HG03432 (cell line): ENCODE measurements around the gene SMIM22.

Experiments
- ATAC-seq: cut with Tn5 transposase; IDR thresholded peaks from one replicate; pipeline ENCODE4 v1.9.1; 2021; ENCODE audit warnings: mild to moderate bottlenecking, moderate library complexity; ENCODE audit not compliant: unreplicated experiment

SMIM22 gene

DNA sequence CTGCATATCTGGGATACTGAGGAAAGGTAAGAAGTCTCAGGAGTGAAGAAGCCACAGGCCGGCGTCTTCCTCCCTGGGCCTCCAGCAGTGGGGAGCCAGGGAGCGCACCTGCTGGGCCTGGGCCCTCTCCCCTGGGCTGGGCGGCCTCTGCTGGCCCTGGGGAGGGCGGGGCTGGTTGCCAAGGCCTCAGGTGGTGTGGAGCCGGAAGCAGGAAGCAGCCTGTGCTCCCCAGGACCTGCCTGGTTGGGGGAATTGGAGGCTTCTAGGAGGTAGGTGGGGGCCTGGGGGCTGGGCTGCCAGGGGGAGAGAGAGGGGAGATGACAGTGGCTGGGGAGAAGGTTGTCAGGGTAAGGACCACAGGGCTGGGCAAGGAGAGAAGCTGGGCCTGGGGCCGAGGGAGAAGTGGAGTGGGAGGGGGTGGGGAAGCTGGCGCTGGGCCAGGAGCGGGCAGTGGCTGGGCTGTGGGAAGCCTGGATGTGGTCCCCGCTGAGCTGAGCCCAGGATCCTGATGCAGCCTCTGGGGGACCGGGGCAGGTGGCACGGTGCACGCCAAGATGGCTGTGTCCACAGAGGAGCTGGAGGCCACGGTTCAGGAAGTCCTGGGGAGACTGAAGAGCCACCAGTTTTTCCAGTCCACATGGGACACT, at the start of gene SMIM22:
Gene SMIM22 (plus strand): TSS at position 189 of the 647 bp plus-strand sequence. CDS start 366 bp downstream, at position 555.
- no peak for ATAC-seq

DNA sequence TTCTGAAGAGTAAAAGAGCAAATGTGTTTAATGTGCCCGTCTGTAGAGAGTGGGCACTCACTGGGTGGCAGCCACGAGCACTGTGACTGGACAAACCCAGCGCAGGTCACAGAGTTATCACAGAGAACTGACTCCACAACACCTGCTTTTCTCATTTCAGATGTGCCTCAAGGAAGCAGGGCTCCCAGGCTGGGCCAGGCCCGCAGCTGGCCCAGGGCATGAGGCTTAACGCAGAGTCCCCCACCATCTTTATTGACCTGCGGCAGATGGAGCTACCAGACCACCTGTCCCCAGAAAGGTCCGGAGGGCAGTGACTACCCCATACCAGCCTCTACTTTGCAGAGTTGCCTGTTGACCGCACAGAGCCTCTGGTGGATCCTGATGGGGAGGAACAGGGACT, 49.0 kb upstream of the SMIM22 start:
- ATAC-seq, result no peak

GRCh38 chr16:4746991-4747574, 48.1 kb upstream of the SMIM22 start:
- ATAC-seq, result no peak

DNA sequence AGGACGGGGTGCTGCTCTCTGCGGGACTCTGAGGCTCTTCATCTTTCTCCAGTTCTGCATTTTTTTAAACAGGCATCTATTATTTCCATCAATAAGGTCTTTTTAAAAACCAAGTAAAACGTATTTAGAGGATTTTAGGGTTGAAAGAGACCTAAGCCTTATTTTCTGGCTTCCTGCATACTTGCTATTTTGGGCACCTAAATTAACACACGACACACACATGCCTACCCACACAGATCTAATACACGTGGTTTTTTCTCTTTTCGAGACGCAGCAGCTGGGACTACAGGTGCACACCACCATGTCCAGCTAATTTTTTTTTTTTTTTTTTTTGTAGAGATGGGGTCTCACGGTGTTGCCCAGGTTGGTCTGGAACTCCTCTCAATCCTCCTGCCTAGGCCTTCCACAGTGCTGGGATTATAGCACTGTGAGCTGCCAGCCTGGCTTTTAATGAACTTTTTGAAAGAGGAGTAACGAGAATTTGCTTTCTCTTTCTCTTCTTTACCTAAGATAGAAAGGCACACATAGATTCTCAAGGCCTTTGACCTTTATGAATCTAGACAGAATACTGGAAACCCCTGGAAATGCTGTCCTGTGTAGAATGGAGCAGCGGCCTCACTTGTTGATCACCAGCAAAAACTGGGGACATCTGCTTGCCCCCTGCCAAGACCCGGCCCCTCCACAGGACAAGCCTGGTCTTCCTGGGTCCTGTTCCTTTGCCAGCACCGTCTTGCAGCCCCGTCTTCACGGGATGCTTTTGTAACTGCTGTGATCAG, 47.1 kb upstream of the SMIM22 start:
- ATAC-seq, result no peak

DNA sequence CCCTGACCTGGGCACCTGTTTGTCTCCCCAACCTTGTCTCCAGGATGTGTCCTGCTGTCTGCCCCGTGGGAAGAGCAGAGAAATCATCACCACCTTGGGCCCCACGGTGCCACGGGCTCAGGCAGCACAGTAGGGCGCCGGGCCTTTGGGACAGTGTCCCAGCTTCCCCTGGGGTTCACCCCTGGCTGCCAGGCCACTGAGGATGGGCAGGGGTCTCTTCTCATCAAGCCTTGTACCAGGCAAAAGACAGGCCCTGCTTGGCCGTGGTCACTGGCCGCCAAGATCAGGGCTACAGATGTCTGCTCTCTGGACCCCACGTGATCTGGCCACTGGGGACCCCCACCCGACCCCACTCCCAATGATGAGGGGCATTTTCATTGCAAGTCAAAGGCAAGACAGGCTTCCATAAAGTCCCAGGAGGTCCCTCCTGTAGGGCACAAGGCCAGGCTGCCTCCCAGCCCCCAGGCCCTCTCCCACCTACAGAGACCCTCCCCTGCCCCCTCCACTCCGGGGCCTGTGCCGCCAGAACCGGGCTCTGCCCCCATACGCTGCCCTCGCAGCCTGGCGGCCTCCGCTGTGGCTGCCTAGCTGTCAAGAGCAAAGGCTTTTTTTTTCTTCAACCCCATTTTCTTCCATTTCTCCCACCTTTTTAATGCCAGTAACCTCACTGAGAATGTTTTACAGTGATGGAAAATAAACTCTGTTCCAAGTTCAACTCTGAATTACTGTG, 46.3 kb upstream of the SMIM22 start:
- no peak for ATAC-seq

DNA sequence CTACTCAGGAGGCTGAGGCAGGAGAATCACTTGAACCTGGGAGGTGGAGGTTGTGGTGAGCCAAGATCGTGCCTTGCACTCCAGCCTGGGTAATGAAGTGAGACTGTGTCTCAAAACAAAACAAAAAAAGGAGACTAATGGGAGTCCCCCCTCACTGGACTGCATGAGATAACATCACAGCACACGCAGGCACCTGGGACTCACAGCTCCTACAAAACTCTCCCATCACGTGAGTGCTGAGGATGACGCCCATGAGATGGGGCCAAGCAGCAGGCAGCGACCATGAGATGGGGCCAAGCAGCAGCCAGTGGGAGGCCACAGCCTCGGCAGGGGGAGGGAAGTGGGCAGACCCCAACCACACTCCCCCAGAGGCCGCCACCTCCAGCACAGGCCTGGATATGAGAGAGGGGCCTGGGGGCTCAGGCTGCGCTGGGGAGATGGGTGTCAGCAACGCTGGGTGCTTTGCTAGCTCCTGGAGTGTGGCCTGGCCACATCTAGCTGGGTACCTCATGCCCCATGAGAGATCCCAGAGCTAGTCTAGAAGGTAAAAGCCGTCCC, 45.4 kb upstream of the SMIM22 start:
- ATAC-seq, result no peak

- no peak for ATAC-seq
Observed at GRCh38 chr16:4750896-4751295, 44.3 kb upstream of the SMIM22 start.

GRCh38 chr16:4752351-4753100, 42.6 kb upstream of the SMIM22 start:
- no peak for ATAC-seq

DNA sequence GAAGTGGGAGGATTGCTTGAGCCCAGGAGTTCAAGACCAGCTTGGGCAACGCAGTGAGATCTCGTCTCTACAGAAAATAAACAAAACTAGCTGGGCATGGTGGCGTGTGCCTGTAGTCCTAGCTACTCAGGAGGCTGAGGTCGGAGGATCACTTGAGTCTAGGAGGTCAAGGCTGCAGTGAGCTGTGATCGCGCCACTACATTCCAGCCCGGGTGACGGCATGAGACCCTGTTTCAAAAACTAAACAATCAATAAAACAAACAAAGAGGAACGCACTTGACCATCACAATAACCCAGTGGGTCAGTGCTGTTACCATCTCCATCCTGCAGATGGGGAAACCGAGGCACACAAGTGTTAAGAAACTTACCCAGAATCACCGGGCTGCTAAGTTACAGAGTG, 41.9 kb upstream of the SMIM22 start:
- no peak for ATAC-seq

GRCh38 chr16:4754865-4755264, 40.3 kb upstream of the SMIM22 start:
- ATAC-seq, result no peak

- no peak for ATAC-seq
Observed at GRCh38 chr16:4755687-4756086, 39.5 kb upstream of the SMIM22 start.

- ATAC-seq, result no peak
Observed at GRCh38 chr16:4760221-4760910, 34.8 kb upstream of the SMIM22 start.

DNA sequence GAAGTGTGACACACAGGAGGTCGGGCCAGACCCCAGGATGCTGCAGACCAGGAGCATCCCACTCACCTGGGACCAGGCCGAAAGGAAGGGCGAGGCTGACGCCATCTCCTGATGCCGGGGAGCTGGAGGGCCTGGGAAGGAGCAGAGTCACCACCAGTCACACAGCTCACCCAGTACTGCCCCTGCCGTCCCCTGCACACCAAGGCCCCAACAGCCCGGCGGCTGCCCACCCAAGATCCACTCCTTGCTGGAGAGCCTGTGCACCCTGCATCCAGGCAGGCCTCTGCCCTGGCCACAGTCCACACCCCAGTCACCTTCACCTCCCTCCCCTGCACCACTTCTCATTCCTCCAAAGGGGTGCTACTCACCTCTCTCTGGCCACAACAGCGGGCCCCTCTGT, 33.0 kb upstream of the SMIM22 start:
- ATAC-seq, result no peak

- no peak for ATAC-seq
Observed at GRCh38 chr16:4763791-4764190, 31.4 kb upstream of the SMIM22 start.

DNA sequence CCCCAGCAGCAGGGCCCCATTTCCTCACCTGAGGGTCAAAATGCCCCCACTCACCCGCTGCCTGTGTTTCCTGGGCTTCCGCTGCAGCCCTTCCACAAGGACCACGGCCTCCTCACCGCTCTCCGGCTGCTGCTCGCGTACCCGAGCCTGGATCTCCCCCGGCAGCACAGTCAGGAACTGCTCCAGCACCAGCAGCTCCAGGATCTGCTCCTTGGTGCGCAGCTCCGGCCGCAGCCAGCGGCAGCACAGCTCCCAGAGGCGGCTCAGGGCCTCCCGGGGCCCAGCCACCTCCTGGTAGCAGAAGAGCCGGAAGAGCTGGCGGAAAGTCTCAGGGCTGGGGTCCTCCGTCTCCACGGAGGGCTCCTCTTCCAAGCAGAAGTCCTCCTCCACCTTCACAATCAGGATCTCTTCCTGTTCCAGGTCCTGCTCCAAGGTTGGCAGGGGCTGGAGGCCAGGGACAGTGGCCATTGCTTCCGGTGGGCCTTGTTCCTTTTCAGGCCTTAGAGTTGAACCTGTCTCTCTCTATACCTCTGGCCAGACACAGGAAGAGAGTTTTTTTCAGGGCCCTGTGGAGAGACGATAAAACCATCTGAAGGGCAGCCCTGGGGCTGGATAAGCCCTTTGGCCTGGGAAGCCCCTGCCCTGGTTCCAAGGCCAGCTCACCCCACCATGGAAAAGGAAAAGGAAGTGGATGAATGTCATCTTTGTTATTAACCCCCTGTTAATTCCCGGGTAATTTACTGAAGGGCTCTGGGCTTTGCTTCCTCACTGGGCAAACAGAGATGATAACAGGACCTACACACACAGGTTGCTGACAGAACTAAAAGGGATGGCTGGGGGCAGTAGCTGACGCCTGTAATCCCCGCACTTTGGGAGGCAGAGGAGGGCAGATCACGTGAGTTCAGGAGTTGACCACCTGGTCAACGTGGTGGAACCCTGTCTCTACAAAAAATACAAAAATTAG, 29.4 kb upstream of the SMIM22 start:
- no peak for ATAC-seq

GRCh38 chr16:4766875-4767628, 28.1 kb upstream of the SMIM22 start, which contains the start of gene ZNF500:
TSS of gene ZNF500 (minus strand) at chr16:4767162. CDS start at chr16:4765978, 1,184 bp downstream.
- peak; percentile 90 for ATAC-seq

DNA sequence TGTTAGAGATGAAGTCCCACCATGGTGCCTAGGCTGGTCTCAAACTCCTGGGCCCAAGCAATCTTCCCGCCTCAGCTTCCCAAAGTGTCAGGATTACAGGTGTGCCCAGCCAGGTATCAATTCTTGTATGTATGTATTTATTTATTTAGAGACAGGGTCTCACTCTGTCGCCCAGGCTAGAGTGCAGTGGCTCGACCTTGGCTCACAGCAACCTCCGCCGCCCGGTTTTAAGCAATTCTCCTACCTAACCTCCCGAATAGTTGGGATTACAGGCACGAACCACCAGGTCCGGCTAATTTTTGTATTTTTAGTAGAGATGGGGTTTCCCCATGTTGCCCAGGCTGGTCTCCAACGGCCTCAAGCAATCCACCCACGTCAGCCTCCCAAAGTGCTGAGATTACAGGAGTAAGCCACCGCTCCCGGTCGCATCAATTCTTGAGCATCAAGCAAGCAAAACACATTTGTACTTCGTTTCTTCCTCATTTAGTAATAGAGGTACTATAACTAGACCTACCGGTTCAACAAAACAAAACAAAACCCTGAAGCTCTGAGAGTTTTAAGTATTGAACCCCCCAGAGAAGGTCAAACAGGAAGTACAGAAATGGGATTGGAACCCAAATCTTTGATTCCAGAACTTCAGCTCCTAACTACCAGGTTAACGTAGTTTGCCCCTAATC, 27.2 kb upstream of the SMIM22 start:
- no peak for ATAC-seq
